Rectal smooth muscle tissue (tissue), 1 donor: Measurements from ENCODE around the gene ASXL1.

Experiments used
- H3K27ac ChIP-seq: one replicate; pipeline ENCODE4 v1.7.0; 2013; ENCODE audit warnings: low read depth, low read length, inconsistent platforms
- H3K27me3 ChIP-seq: one replicate; pipeline ENCODE4 v1.7.0; 2013; ENCODE audit warnings: low read length; ENCODE audit not compliant: control insufficient read depth, insufficient read depth
- H3K36me3 ChIP-seq: one replicate; pipeline ENCODE4 v1.7.0; 2013; ENCODE audit warnings: low read length; ENCODE audit not compliant: control insufficient read depth, insufficient read depth
- H3K4me1 ChIP-seq: one replicate; pipeline ENCODE4 v1.7.0; 2013; ENCODE audit warnings: low read length; ENCODE audit not compliant: control insufficient read depth, insufficient read depth
- H3K4me3 ChIP-seq: one replicate; pipeline ENCODE4 v1.7.0; 2013; ENCODE audit warnings: low read length
- H3K9ac ChIP-seq: one replicate; pipeline ENCODE4 v1.7.0; 2013; ENCODE audit warnings: low read length

Gene ASXL1

DNA sequence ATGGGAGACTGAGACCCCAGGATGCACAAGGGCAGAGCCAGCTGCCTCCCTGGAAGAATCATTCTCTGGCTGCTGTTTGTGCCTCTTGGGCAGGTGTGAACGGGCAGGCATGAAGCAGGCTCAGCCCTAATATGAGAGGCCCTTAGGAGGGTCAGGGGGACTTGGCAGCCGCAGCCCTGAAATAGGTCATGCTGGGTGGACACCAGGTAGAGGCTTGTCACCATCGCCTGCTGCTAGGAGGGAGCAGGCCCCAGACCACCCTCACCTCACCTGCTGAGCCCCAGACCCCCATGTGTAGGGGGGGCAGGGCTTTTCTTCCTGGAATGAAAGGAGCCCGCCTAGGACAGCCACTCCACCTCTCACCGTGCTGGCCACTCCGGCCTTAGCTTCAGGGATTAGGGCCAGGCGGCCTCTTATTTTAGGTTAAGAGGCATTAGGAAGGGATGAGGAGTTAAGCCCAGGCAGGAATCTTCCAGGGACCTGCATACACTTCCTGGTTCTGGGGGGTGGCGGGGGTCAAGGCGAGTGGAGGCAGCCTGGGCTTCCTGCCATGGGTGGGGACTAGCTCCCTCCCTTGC lies 92.4 kb downstream of the ASXL1 start:
- Histone ChIP-seq H3K4me3 (no peak overlapping the region), H3K4me1 (peaks cover 13% of the 10 kb centered on the region), H3K9ac (no peak overlapping the region), H3K27me3 (no peaks in the 10 kb centered on the region), H3K36me3 (peaks cover 39% of the 10 kb centered on the region), H3K27ac (no peak overlapping the region)

DNA sequence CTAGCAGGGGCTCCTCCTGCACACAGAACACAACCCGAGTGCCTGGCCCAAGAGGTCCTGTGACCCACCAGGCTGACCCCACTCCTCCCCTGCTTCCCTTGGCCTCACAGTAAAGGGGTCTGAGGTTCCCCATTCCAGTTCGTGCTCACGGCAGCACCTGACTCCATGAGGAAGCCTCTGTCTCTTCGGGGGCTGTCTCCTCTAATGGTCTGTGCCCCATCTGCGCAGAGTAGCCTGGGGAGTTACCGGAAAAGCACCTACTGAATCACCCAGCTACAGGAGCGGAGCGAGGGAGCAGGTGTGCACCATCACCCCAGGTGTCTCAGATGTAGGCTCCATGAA lies 93.2 kb downstream of the ASXL1 start:
- Histone ChIP-seq H3K4me1 (peaks cover 13% of the 10 kb centered on the region), H3K27ac (no peak overlapping the region), H3K36me3 (peaks cover 40% of the 10 kb centered on the region), H3K4me3 (no peak overlapping the region), H3K27me3 (no peaks in the 10 kb centered on the region), H3K9ac (no peak overlapping the region)

DNA sequence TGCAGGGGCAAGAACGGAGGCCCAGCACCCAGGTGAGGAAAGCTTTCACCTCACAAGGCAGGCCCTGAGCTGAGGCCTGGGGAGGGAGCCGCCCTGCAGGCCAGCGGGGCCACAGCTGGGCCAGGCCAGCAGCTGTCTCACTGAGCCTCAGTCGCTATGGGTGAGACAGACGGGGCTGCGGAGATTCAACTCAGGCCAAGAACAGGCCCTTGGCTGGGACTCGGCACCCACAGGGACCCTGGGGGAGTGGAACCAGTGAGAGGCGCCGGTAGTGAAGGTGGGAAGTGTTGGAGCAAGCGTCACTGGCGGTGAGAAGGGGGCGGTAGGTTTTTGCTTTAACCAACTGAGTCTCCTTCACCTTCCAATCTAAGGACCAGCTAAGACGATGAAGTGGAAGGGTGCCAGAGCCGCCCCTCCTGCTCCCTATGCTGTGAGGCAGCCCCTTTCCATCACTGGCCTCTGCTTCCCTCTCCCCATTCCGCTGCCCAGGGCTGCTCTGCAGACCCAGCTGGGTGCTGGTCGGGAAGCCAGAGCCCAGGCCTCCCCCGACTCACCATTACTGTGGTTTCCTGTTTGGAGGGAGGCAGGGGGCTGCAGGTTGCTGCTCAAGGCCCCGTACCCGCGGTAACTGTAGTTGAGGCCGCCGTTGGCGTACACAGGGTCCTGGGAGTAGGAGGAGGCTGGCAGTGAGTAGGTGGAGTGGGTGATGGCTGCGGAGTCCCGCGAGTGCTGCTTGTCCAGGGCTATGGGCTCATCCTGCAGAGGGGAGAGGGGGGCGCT lies 93.7 kb downstream of the ASXL1 start:
- H3K4me1 ChIP-seq: peaks cover 15% of the 10 kb centered on the region
- peaks cover 36% of the 10 kb centered on the region for H3K36me3 ChIP-seq
- H3K4me3 ChIP-seq: no peak overlapping the region
- H3K27me3 ChIP-seq: no peaks in the 10 kb centered on the region
- H3K9ac ChIP-seq: no peak overlapping the region
- no peak overlapping the region for H3K27ac ChIP-seq

DNA sequence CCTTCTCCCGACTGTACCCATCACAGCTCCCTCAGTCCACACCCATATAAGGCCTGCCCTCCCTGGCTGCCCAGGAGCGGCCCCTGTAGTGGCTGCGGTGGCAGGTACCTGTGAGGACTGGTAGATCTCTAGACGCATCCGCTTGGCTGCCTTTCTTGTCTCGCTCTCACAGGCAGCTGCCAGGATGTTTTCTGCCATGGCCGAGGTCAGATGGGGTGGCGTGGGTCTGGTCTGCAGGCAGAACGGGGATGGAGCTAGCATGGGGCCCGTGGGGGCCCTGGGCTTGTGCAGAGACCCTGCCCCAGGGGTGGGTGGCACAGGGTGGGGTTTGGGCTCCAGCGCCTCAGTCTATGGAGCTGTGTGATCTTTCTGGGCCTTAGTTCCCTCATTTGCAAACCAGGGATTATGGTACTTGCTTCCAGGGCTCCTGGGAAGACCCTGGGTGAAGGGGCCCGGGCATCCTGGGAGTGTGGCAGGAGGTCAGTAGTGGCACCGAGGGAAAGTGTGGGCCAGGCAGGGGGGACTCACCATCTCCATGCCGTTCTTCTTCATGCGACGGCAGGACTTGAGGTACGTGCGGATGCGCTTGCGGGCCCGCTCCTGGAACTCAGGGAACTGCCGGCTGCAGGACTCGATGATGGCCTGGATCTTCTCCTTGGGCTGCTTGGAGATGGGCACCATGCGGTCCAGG lies 94.8 kb downstream of the ASXL1 start:
- Histone ChIP-seq H3K4me1 (peaks cover 17% of the 10 kb centered on the region), H3K36me3 (peaks cover 35% of the 10 kb centered on the region)

DNA sequence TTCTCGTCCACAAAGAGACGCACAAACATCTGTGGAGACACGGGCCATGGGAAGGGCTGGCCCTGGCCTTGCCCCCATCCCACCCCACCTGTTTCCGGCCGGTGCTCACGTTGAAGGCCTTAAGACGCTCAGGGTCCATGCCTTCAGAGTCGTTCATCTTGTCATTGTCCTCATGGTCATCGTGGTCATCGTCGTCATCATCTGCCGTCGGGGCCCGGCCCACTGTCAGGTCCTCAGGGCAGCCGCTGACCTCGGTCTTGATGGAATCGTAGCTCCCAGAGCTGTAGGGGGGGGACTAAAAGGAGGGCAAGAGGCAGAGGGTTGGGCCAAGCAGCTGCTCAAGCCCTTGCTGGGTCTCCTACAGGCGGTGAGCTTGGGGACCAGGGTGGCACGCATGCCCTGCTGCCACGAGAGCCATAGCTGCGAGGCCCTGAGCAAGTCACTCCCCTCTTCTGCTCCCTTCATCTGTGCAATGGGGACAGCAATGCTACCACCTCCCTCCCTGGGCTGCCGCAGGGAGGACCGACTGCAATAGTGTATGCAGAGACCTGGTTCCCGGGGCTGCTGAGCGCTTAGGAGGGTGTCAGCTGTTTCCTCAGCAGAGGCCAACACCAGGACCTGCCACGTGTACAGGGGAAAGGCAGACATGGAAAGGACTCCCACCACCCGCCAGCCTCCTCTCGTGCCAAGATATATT lies 95.5 kb downstream of the ASXL1 start:
- peaks cover 10% of the 10 kb centered on the region for H3K4me1 ChIP-seq

More for the DNA sequence above, 94.8 kb downstream of the ASXL1 start:
- H3K4me3 ChIP-seq: no peak overlapping the region
- H3K27me3 ChIP-seq: no peaks in the 10 kb centered on the region
- H3K27ac ChIP-seq: no peak overlapping the region
- H3K9ac ChIP-seq: no peak overlapping the region

DNA sequence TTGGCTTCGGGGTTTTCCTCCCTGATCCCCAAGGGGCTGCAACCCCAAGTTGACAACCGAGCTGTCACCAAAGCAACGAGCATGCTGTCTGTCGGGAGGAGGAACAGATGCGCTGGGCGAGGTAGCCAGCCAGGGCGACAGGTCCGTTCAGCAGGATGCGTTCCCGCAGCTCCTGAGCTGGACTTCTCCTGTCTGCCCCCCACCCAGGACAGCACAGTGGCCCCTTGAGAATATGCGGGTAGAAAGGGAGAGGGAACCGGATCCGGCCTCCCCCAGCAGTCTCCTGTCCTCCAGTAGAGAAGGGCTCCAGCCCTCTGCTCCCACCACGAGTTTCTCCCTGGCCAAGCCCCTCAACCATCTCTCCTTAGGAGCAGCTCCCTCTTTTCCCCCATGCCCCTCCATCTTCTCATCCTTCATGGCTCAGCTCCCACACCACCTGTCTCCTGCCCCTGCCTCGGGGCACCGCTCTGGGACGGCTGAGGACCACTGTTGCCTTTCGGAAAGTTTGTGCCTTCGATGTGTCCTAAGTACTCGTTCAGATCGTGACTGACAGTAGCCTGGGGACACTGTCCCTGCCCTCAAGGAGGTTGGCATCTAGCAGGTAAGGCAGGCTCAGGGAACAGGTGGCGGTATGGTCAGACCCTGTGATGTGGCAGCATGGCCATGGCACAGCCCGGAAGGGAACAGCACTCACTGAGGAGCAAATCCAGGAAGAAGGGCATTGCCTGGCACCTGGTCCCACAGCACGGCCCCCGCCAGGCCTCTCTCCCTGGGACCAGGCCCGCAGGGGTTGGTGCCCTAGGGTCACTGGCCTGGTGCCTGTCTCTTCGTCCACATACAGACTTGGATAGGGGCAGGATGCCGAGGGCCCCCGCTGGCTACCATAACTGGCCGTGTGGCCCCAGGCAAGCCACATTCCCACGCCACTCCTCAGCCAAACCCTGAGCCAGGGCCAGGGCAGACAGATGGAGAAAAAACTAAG lies 96.3 kb downstream of the ASXL1 start:
- Histone ChIP-seq H3K4me1 (peaks cover 5% of the 10 kb centered on the region), H3K27ac (no peak overlapping the region), H3K27me3 (no peaks in the 10 kb centered on the region), H3K4me3 (no peak overlapping the region), H3K9ac (no peak overlapping the region), H3K36me3 (peaks cover 32% of the 10 kb centered on the region)

More for the DNA sequence above, 95.5 kb downstream of the ASXL1 start:
- Histone ChIP-seq H3K9ac (no peak overlapping the region), H3K27ac (no peak overlapping the region), H3K27me3 (no peaks in the 10 kb centered on the region), H3K4me3 (no peak overlapping the region), H3K36me3 (peaks cover 32% of the 10 kb centered on the region)

DNA sequence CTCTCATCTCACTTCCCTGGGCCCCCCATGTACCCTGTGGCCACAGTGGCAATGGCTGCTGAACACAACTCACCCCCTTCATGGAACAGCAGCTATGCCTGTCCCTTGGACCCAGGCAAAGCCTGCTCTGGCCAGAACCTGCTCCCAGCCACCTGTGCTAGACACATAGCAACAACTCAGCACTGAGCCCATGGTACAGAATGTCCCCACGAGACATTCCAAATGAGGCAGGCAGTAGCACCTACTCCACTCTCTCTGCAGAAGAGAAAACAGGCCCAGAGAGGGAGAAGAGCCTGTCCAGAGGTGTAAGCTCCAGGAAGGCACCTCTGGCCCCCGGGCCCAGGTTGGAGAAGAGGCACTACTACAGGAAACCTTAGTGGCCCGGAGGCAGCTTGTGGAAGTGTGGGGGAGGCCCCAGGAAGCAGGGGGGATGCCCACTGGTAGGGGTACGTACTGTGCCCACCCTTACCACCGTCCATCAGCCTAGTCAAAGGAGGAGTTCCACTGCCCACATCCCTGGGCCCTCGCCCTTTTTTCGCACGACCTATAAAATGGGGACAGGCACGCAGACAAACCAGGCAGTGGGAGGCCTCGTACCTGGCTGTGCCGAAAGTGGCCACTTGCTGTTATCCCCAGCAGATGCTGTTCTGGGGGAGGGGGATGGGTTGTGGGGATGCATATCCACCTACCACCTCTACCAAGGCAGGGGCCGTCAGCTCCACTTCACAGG lies 97.2 kb downstream of the ASXL1 start:
- Histone ChIP-seq H3K4me1 (peaks cover 5% of the 10 kb centered on the region), H3K27me3 (no peaks in the 10 kb centered on the region), H3K27ac (no peak overlapping the region), H3K4me3 (no peak overlapping the region), H3K9ac (no peak overlapping the region), H3K36me3 (peaks cover 29% of the 10 kb centered on the region)

DNA sequence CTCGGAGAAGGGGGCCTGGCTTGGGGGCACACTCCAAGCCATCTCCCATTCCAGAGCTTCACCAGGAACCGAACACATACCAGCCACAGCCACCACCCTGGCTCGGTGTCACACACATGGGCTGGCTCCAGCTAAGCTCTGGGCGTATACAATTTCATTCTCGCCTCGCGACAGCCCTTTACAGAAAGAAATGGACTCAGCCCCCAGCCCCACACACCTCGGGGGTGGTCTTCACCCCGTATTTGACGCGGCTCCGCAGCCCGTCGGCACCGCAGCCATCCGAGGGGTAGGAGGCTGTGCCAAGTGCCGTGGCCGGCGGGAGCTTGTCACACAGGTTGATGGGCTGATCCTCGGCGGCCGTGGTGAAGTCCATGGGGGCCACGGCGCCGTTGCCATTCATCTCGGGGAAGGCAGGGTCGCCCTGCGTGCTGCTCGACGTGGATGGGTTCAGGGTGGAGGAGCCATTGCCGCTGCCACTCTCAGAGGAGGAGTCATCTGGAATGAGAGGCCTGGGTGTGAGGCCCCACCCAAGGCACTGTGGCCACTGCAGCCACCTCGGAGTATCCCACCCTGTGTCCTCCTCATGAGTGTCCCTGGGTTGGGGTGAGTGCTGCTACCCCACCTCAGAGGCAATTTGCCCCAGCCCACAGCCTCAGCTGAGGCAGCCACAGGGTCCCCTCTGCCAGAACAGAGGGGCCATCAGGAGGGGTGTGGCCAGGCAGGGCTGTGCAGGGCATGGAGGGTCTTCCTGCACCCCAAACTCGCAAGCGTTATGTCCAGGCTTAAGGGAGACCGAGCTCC lies 98.0 kb downstream of the ASXL1 start:
- H3K36me3 ChIP-seq: peaks cover 27% of the 10 kb centered on the region
- no peak overlapping the region for H3K9ac ChIP-seq
- H3K27me3 ChIP-seq: no peaks in the 10 kb centered on the region
- H3K4me1 ChIP-seq: peaks cover 5% of the 10 kb centered on the region
- no peak overlapping the region for H3K27ac ChIP-seq
- H3K4me3 ChIP-seq: no peak overlapping the region

DNA sequence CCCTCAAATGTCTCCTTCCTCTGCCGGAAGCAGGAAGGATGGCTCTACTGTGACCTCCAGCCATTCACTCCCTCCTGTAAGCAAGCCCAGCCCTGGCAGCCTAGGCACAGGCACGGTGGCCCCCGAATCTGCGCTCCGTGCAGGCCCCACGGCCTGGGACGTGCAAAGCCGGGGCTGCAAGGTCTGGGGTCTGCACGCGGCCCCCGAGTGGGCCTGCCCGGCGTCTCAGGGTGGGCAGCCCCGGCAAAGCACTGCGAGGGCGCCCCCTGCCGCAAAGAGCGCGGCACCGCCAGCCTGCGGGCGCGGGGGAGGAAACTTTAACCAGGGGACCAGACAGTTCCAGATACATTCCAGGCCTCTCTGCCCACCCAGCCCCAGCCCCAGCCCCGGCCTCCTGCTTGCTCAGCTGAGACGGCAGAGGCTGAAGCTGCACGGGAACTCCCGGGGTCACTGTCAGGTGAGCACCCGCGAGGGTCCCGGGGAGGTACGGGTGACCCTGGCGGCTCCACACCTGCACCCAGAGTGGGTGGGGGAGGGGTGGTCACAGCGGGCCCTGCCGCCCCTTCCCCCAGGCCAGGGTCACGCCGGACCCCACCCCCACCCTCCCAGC lies 98.8 kb downstream of the ASXL1 start:
- H3K4me1 ChIP-seq: peaks cover 5% of the 10 kb centered on the region

DNA sequence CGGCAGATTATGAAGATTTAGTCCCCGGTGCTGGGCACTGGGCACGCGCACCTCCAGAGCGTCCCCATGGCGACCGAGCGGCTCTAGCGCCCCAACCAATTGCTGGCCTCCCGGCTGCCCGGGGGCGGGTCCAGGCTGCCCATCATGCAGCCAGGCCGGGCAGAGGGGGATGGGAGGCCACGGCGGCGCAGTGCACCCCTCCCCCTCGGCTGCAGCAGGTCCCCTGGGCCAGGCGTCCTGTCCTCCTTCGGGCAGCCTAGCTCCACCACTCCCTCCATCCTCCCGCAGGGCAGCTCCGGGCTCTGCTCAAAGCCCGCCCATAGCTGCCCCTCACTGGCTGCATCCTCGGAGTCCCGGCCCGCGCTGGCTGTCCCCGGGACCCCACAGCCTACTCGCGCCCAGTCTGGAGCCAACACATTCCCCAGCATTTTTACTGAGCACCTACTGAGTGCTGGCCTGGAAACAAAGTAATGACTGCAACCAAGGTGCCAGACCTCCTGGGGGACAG lies 99.4 kb downstream of the ASXL1 start:
- Histone ChIP-seq H3K36me3 (peaks cover 15% of the 10 kb centered on the region), H3K9ac (no peak overlapping the region), H3K27me3 (no peaks in the 10 kb centered on the region), H3K4me1 (peaks cover 5% of the 10 kb centered on the region), H3K27ac (no peak overlapping the region), H3K4me3 (no peak overlapping the region)

More for the DNA sequence above, 98.8 kb downstream of the ASXL1 start:
- Histone ChIP-seq H3K27me3 (no peaks in the 10 kb centered on the region), H3K4me3 (peak overlapping the region; percentile 54), H3K36me3 (peaks cover 20% of the 10 kb centered on the region), H3K27ac (no peak overlapping the region), H3K9ac (no peak overlapping the region)
